Measurements from ENCODE around the gene CDK17. TPM values are rescaled to one million over a fixed set of nuclear protein-coding genes. Genes with fewer than 3 reads are reported as not detected.
"Not testable (repeated sequence)": the region's sequence is repeated elsewhere in the genome, so short reads cannot be mapped to it uniquely, and the experiment has no call there.

Gene CDK17
- total and polyA plus RNA-seq, 12 donors: 8.5 to 32.4 (median 21.0) TPM

DNA sequence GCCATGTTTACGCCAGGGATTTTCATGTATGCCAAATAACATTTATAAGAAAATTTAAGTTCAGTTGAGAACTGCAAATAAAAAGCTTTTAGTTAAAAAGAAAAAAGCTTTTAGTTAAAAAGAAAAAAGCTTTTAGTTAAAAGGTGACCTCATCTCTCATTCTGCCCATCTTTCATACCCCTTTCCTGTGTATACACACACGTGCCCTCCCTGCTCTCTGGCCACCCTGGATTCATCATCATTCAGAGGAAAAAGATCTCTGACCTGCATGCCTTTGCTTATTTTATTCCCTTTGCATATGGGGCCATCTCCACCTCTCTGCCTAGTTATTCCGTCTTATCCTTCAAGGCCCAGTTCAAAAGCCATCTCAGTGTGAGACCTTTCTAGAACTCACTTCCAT is 38.1 kb upstream of the CDK17 start:
- no peak for DNase-seq
- no peaks in the 10 kb centered on the region for H3K27me3 ChIP-seq
- H3K36me3 ChIP-seq: no peaks in the 10 kb centered on the region
- H3K9me3 ChIP-seq: no peaks in the 10 kb centered on the region
- ATAC-seq: no peak
- no peak for TF ChIP-seq CTCF (IDR thresholded peaks at IDR 0.05)
- intact Hi-C loops (cut with DNase I): no loop called here
- no peak overlapping the region for H3K27ac ChIP-seq
- no peak overlapping the region for H3K4me3 ChIP-seq
- 93 to 95% methylated on average over 3 of the region's 3 CpGs for WGBS, 2 donors
- H3K4me1 ChIP-seq: peaks cover 0 to 11% (median 0%) of the 10 kb centered on the region in 9 donors

GRCh38 chr12:96437171-96437445 is 36.9 kb upstream of the CDK17 start:
- no peak for DNase-seq
- TF ChIP-seq CTCF (IDR thresholded peaks at IDR 0.05): no peak
- no peak for ATAC-seq
- intact Hi-C loops (cut with DNase I): no loop called here
- no peaks in the 10 kb centered on the region for H3K27me3 ChIP-seq
- H3K4me3 ChIP-seq: no peak overlapping the region
- peaks cover 0 to 11% (median 0%) of the 10 kb centered on the region in 9 donors for H3K4me1 ChIP-seq
- 55 to 94% methylated on average over 1 of the region's 1 CpG for WGBS, 2 donors
- no peaks in the 10 kb centered on the region for H3K9me3 ChIP-seq
- H3K36me3 ChIP-seq: no peaks in the 10 kb centered on the region
- H3K27ac ChIP-seq: no peak overlapping the region

DNA sequence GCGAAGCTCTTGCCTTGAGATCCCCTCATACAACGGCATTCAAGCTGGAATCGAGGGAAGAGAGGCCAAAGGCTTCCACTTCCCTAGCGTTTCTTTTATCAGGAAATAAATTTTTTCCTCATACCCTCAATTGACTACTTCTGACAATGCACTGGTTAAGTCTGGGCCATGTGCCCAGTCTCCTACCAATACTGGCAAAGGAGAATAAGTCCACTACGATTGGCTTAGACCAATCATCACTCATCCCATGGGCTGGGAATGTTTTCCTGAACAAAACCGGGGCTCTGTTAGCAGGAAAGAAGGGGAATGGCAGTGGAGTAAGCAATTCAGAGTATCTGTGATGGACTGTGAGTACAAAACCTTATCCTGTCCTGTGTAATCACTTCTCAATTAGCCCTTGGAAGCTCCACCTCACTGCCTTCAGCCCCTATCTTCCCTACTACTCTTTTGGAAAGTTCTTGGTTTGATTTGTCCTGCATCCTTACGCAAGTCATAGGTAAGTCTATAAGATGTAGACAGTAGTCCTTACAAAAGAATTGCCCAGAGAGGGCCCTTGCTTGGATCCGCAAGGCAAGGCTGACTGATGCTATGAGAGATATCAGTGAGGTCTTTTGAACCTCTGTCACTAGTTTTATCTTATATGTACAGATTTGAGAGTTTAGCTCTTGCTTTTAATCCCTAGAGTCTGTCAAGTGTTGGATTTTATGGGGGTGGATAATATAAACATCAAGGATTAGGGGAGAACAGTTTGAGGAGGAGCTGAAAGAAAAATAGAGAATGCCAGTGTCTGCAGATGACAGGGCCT is 36.3 kb upstream of the CDK17 start:
- no peak for TF ChIP-seq CTCF (IDR thresholded peaks at IDR 0.05)
- no peak overlapping the region for H3K4me3 ChIP-seq
- DNase-seq: no peak
- peak overlapping the region in 1 of 10 donors; percentile 14 for H3K27ac ChIP-seq
- peak in 1 of 8 donors; percentile 35 for ATAC-seq
- H3K4me1 ChIP-seq: peaks cover 0 to 11% (median 0%) of the 10 kb centered on the region in 9 donors
- no peaks in the 10 kb centered on the region for H3K9me3 ChIP-seq
- intact Hi-C loops (cut with DNase I): no loop called here
- WGBS, 2 donors: 77 to 79% methylated on average over 8 of the region's 8 CpGs
- no peaks in the 10 kb centered on the region for H3K27me3 ChIP-seq
- H3K36me3 ChIP-seq: no peaks in the 10 kb centered on the region

- ATAC-seq (peak in 6 of 8 donors; percentile 39 to 80 (median 49)), DNase-seq (no peak)
- Histone ChIP-seq H3K36me3 (no peaks in the 10 kb centered on the region), H3K27me3 (no peaks in the 10 kb centered on the region), H3K4me3 (no peak overlapping the region), H3K9me3 (no peaks in the 10 kb centered on the region), H3K27ac (peak overlapping the region in 3 of 10 donors; percentile 0 to 68 (median 19)), H3K4me1 (peaks cover 0 to 12% (median 0%) of the 10 kb centered on the region in 9 donors)
- no peak for TF ChIP-seq CTCF (IDR thresholded peaks at IDR 0.05)
- 68% methylated on average over 6 of the region's 6 CpGs for WGBS, 2 donors
- intact Hi-C loops (cut with DNase I): no loop called here
Measured at GRCh38 chr12:96434107-96434506, 33.9 kb upstream of the CDK17 start.

GRCh38 chr12:96432496-96433321 is 32.5 kb upstream of the CDK17 start:
- DNase-seq; H3K27me3 ChIP-seq; H3K27ac ChIP-seq; H3K9me3 ChIP-seq; ATAC-seq; intact Hi-C loops (cut with DNase I); H3K4me3 ChIP-seq; H3K36me3 ChIP-seq: not testable (repeated sequence)
- H3K4me1 ChIP-seq: peaks cover 0 to 26% (median 8%) of the 10 kb centered on the region in 9 donors
- WGBS, 2 donors: 96 to 97% methylated on average over 4 of the region's 4 CpGs

All from heart right ventricle (tissue), 16 donors.